ENCODE measurements around the gene KCNJ14.

The KCNJ14 gene

DNA sequence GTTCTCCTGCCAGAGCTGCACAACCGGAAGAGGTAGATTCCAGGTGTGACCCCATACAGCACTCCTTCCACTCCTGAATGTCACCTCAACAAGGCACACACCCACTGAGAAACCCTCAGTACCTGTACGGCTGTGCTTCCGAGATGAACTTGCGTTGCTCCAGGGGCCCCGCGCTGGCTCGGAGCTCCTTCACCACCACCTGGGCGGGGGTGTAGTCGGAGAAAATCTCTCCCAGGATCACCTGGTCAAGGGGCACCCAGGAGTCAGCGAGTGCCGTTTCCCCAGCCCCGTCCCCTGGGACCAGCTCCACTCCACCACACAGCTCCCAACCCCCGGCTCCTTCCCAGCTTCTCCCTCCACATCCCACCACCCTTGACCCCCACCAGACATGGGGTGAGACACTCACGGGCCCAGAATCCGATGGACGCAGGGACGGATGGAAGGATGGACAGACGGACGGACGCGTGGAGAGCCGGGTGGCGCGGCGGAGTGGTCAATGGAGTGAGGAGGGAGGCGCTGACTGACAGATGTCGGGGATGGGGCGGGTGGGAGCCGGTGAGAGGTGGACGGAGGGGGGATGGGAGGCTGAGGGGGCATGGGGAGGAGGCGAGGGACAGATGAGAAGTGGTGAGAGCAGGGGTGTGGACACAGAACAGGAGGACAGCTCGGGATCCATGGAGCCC is 53.5 kb downstream of the KCNJ14 start:
- no peak for DNase-seq (ENCODE audit: low read depth)

DNA sequence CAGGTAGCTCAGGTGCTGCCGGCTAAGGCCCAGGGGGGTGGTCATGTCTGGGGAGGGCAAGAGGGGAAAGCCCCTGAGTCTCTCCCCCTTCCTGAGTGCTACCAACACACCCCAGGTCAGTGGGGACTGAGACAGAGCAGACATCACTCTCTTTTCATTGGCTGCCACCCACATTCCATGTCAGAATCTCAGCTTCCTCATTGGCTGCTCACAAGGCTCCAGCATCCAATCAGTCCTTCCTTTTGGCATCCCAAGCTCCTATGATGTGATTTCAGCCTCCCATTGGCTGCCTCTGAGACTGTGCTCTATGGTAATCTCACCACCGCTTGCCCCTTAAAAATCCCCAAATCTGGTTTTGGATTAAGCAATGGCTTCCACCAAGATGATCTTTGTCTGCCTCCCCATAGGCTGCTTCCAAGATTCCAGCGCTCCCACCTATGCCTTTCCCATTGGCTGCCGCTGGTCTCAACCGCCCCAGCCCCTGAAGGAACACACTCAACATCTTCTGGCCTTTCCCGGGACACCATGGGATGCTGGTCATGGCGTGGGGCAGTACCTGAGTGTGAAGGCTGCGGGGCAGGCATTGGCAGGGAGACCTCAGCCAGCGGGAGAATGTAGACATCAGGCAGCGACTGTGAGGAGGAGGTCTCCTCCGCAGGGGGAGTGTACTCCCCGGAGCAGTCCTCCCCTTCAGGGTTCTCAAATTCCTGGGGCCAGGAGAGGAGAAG is 54.3 kb downstream of the KCNJ14 start:
- DNase-seq (ENCODE audit: low read depth) = peak; percentile 42

DNA sequence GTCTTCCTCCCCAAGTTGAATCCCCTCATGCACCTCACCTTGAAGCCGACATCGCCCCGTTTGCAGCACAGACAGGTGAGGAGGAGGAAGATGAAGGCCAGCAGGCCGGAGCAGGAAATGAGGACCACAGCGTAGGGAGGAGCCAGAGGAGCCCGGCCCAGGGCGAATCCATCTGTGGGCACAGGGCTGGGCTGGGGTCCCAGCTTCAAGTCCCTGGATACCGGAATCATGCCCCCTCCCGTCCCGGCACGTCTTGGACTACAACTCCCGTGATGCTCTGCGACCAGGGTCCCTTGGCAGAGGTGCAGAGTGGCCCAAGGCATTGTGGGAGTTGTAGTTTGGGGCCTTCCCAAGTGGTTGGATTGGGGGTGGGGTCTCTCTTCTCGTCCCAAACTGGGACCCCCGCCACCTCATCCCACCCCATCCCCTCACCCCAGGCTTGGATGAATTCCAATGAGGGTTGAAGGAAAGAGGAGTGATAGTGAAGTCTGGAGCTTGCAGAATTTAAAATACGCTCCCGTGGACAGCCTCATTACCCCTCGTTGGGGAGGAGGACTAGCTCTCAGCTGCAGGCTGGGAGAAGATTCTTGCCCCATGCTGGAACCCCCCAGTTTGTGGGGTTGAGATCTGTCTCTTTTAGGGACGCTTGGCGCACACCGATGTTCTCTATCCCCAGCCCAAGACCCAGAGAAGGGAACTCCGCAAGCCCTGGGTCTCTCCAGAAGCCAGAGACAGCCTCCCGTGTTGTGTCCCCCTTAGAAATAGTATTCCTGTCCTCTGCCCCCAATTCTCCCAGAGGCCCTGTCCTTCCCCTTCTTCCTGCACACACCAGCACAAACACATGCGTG is 55.3 kb downstream of the KCNJ14 start:
- peak; percentile 64 for DNase-seq (ENCODE audit: low read depth)

DNA sequence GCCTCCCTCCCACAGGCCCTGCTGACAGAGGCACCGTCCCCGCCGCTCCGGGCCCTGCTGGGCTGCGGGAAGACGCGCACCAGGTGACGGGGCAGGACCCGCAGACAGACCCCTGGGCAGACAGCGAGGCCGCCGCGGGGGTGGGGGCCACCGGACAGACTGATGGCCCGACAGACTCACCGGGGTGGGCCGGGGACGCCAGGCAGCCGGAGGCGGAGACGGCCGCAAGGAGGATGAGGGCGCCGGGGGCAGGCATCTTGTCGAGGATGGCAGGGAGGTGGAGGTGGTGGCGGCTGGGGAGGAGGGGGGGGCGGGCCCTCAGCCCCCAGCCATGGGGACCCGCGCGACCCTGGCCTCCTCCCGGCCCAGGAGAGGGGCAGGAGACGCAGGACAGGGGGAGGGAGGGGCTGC is 56.0 kb downstream of the KCNJ14 start:
- DNase-seq (ENCODE audit: low read depth) = no peak

DNA sequence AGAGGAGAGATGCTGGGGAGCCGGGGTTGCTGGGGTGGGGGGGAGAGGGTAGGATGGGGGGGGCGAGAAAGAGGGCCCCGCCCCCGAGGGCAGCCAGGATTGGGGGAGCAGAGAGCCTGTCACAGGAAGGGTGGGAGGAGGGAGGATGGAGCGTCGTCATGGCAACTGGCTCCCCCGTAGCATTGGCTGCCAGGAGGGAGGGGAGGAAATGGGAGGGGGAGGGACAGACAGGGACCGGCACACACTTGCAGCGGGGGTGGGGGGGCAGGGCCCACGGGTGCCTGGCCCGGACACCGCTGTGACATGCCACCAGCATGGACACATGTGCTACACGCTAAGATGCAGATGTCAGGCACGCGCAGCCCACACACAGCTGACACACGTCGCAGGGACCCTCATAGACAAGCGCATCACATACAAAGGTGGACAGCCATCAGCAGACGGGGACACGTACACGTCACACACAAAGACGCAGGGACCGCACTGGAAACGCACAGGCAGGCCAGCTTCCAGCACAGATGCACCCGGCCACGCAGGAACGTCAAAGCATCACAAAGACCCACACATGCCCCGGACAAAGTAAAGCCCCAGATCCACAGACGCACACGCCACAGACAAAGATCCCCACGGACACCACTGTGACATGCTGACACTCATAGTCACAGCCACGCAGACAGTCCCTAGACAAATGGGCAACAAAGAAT is 56.6 kb downstream of the KCNJ14 start, which contains the start of gene LMTK3:
Gene LMTK3, minus strand, starts transcription at position 36 of the 704 bp plus-strand sequence. CDS start 259 bp downstream, outside the sequence.
- peak; percentile 63 for DNase-seq (ENCODE audit: low read depth)

DNA sequence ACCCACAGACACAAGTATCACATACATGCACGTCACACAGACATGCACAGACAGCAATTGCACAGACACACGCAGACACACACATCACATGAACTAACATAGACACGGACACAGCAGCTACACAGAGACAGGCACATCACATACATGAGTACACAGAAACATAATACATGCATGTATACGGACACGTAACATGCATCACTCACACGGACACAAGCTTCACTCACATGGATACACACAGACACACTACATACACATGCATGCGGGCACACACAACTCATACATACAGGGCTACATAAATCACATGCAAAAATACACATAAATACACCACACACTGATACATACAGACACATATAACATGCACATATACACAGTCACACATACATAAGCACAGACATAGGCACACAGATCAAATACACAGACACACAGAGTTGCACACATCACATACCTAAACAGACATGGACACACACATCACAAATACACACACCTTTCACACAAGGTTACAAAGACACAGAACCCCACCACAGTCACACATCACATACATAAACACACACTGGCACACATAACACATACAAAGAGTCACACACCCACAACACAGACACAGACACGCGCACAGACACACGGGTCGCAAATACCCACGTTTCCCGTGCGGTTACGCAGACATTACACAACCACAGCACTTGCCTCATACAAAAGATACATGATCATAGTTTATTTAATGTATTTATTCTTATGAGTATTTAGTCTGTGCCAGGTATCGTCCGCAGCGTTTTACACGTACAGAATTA is 57.3 kb downstream of the KCNJ14 start:
- no peak for DNase-seq (ENCODE audit: low read depth)

DNA sequence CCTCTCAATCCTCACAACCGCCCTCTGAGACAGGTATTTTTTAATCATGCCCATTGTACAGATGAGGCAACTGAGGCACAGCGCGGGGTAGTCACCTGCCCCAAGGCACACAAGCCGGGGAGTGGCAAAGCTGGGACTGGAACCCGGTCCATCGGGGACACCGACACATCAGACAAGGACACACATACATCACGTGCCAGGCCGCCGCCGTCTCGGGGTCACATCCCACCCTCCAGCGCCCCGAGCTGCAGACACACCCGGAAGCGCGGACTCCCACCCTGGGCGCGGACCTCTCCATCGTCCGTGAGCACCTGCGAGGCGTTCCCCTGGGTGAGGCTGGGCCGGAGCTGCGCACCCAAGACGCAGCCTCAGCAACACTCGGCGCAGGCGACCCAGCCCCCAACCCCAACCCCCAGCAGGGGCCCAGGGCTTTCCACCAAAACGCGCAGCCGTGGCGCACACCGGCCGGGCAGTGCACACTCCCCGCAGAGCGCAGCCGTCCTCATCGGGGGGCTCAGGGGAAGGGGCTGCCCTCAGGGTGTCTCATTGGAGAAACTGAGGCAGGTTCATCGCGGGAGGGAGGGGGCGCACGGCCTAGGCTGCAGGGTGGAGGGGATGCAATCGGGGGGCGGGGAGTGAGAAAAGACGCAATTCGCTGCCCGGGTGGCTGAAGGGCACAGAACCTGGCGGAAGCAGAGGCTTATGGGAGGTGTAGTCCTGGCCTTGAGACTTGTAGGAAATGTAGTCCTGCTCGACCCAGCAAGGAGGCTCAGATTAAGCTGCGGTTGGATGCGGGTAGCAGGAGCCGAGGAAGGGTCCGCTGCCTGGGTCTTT is 58.1 kb downstream of the KCNJ14 start:
- DNase-seq (ENCODE audit: low read depth) = peak; percentile 73

DNA sequence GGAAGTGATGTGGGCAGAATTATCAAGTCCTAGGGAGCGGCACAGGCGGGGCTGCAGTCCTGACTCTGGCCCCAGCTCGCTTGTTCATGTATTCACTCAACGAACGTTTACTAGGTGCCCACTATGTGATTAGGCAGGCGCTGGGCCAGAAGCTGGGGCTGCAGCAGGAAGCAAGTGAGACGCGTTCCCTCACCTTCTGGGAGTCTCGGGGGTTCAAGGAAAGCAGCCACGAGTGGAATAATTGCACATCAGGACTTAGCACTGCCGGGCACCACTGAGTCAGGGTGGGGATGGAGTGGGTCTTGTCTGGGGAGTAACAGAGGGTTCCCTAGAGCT is 58.7 kb downstream of the KCNJ14 start:
- DNase-seq (ENCODE audit: low read depth) = no peak

DNA sequence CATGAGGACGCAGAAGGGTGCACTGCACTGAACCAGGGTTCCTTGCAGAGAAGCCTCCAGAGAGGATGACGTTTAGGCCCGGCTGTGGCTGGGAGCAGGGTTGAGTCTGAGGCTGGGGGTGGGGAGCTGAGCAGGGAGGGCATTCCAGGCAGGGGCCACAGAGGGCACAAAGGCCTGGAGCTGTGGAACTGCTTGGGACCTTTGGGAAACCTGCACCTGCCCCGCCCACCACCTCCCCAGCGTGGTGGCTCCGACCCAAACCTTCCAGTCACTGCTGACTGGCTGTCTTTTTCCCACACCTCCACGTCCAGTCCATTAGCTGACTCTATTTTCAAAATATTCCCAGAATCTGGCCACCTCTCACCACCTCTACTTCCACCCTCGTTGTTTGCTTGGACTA is 61.2 kb downstream of the KCNJ14 start:
- no peak for DNase-seq (ENCODE audit: low read depth)

All from EH (cell line).